A673 (cell line): ENCODE data around the gene UBXN11.

ENCODE experiments used
- CTCF ChIP-seq: fragments of 300-800, 200-600 bp; sonication (generic); conservative IDR thresholded peaks from 2 replicates; pipeline ENCODE4 v1.5.1; 2017; ENCODE audit warnings: low read depth, mild to moderate bottlenecking, antibody characterized with exemption, low read length, moderate library complexity, mixed read lengths
- EZH2 ChIP-seq: fragments of 200-600 bp; sonication (generic); IDR thresholded peaks from 2 replicates; pipeline ENCODE4 v1.6.1; 2017; ENCODE audit warnings: borderline replicate concordance, low read depth, mild to moderate bottlenecking, mixed read lengths, antibody characterized with exemption, low read length; ENCODE audit not compliant: poor library complexity, severe bottlenecking

- TF ChIP-seq EZH2, result no peak
- TF ChIP-seq CTCF, result no peak
Measured at GRCh38 chr1:26302733-26303405, 3.6 kb downstream of the UBXN11 start.
